ENCODE measurements around the gene DHH. TPM values are rescaled to one million over a fixed set of nuclear protein-coding genes. Genes with fewer than 3 reads are reported as not detected.

Gene DHH
- total and polyA plus RNA-seq, 9 of the 15 experiments (the other 6 are each of a cell fraction or from before 2014, with no cell fraction given) = 0.07 to 2.6 (median 0.54) TPM

DNA sequence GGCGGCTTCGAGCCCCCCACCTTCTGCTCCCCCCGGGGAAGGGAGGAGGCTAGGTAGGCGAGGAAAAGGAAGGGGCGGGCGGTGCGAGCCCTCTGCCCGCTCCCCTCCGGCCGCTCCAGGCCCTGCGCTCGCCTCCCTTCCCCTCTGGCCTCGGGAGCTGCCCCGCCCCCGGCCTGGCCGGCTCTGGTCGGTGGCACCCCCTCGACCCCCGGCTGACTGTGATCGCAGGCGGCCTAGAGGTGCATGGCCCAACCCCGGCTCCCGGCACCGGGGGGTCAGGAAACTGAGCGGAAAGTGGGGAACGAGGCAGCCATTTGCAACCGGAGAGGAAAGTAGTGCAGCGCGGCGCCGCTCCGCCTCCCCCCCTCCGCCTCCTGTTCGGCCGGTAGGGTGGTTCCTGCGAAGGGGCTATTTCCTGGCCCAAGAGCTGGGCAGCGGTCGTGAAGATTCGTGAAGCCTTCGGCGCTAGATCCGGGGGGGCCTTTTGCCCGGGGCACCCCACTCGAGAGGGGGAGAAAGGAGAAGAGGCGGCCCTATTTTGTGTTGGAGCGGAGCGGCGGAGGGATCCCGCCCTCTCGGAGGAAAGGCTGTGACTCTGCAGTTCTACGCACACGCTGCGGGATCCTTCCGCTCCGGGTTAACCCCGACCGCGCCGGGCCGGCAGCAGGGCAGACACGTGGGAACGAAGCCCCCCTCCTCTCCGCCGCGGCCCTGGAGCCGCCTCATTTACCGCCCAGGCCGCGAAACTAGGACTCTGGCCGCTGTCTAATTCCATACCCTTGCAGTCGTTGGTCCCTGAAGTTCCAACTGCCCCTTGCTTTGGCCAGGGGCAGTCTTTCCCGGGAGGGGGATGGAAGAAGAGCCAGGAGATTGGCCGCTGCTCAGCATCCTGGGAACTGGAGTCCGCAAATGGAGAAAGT lies 34.1 kb downstream of the DHH start, which contains the start of gene KMT2D (continued):
- TF ChIP-seq, protein P1, sequence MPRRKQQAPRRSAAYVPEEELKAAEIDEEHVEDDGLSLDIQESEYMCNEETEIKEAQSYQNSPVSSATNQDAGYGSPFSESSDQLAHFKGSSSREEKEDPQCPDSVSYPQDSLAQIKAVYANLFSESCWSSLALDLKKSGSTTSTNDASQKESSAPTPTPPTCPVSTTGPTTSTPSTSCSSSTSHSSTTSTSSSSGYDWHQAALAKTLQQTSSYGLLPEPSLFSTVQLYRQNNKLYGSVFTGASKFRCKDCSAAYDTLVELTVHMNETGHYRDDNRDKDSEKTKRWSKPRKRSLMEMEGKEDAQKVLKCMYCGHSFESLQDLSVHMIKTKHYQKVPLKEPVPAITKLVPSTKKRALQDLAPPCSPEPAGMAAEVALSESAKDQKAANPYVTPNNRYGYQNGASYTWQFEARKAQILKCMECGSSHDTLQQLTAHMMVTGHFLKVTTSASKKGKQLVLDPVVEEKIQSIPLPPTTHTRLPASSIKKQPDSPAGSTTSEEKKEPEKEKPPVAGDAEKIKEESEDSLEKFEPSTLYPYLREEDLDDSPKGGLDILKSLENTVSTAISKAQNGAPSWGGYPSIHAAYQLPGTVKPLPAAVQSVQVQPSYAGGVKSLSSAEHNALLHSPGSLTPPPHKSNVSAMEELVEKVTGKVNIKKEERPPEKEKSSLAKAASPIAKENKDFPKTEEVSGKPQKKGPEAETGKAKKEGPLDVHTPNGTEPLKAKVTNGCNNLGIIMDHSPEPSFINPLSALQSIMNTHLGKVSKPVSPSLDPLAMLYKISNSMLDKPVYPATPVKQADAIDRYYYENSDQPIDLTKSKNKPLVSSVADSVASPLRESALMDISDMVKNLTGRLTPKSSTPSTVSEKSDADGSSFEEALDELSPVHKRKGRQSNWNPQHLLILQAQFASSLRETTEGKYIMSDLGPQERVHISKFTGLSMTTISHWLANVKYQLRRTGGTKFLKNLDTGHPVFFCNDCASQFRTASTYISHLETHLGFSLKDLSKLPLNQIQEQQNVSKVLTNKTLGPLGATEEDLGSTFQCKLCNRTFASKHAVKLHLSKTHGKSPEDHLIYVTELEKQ (CRISPR knock-in tag; IDR thresholded peaks at IDR 0.05) = no peak
- no peak for TF ChIP-seq TSC22D4 (tag; IDR thresholded peaks at IDR 0.05)
- TF ChIP-seq SAP30 (IDR thresholded peaks at IDR 0.05; ENCODE audit: borderline replicate concordance, insufficient read depth, low read depth, low read length, poor library complexity, severe bottlenecking) = no peak
- no peak for TF ChIP-seq ZC3H8 (IDR thresholded peaks at IDR 0.05)
- peak; percentile 17; the same call in 1 of the 2 replicates for TF ChIP-seq SMARCC2 (IDR thresholded peaks at IDR 0.05; ENCODE audit: low read depth)
- TF ChIP-seq ZNF217 (CRISPR knock-in tag; IDR thresholded peaks at IDR 0.05) = 0 out of 2 replicates have a peak, but pooled peaks have one; percentile 34
- peak; percentile 84 for TF ChIP-seq BRD9 (IDR thresholded peaks at IDR 0.05; ENCODE audit: low read depth, partially characterized antibody)
- TF ChIP-seq C11orf30 (IDR thresholded peaks at IDR 0.05; ENCODE audit: low read depth) = peak; percentile 94
- TF ChIP-seq ZNF507 (tag; conservative IDR thresholded peaks at IDR 0.05) = no peak
- TF ChIP-seq NFIX (CRISPR knock-in tag; IDR thresholded peaks at IDR 0.05; ENCODE audit: low read depth) = no peak
- no peak for TF ChIP-seq ZNF174 (CRISPR knock-in tag; IDR thresholded peaks at IDR 0.05)
- TF ChIP-seq, protein P2, sequence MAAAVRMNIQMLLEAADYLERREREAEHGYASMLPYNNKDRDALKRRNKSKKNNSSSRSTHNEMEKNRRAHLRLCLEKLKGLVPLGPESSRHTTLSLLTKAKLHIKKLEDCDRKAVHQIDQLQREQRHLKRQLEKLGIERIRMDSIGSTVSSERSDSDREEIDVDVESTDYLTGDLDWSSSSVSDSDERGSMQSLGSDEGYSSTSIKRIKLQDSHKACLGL (CRISPR knock-in tag; IDR thresholded peaks at IDR 0.05; ENCODE audit: borderline replicate concordance, poor library complexity, severe bottlenecking) = peak; percentile 83
- TF ChIP-seq ETS2 (tag; IDR thresholded peaks at IDR 0.05; ENCODE audit: borderline replicate concordance, poor library complexity, severe bottlenecking) = no peak
- TF ChIP-seq CBX3 (IDR thresholded peaks at IDR 0.05; ENCODE audit: borderline replicate concordance in 1 of 2, low read length in 2 of 2) = peak in 1 of 2 experiments; percentile 80; a peak in 1 of 3 replicates
- peak; percentile 80 for TF ChIP-seq JUND (IDR thresholded peaks at IDR 0.05; ENCODE audit: borderline replicate concordance, low read depth, low read length)
- TF ChIP-seq JUND (tag; IDR thresholded peaks at IDR 0.05; ENCODE audit: borderline replicate concordance, low read depth, low read length) = peak; percentile 41; the same call in 2 of the 3 replicates
- TF ChIP-seq EGR1 (conservative IDR thresholded peaks at IDR 0.05) = peak; percentile 37; the same call in 1 of the 2 replicates
- peak; percentile 76 for TF ChIP-seq HMGN3 (IDR thresholded peaks at IDR 0.05; ENCODE audit: borderline replicate concordance, extremely low read depth, insufficient read length, low read depth, low read length)
- TF ChIP-seq PRPF4 (IDR thresholded peaks at IDR 0.05; ENCODE audit: insufficient read depth, low read depth, low read length, poor library complexity, severe bottlenecking) = peak; percentile 42
- TF ChIP-seq ASH1L (IDR thresholded peaks at IDR 0.05; ENCODE audit: borderline replicate concordance, low read depth, partially characterized antibody) = no peak
- TF ChIP-seq FIP1L1 (IDR thresholded peaks at IDR 0.05; ENCODE audit: low read depth, low read length, poor library complexity, severe bottlenecking) = peak; percentile 97
- TF ChIP-seq ESRRB (CRISPR knock-in tag; IDR thresholded peaks at IDR 0.05; ENCODE audit: borderline replicate concordance) = no peak
- no peak for TF ChIP-seq ZNF23 (CRISPR knock-in tag; IDR thresholded peaks at IDR 0.05)
